MM.1S (cell line): Measurements from ENCODE around the gene UBE2D2.

Experiments
- DNase-seq: peaks from one replicate; pipeline ENCODE4 v3.0.0-alpha.2; 2015
- H2AFZ ChIP-seq: fragments of 300-600 bp; sonication (generic); 2 replicates; pipeline ENCODE4 v1.6.0; 2016; ENCODE audit warnings: antibody characterized with exemption, low read length
- H3F3A ChIP-seq: fragments of 300-600 bp; sonication (generic); 2 replicates; pipeline ENCODE4 v1.6.1; 2016; ENCODE audit warnings: mild to moderate bottlenecking, antibody characterized with exemption, low read length, moderate library complexity, mixed read lengths; ENCODE audit not compliant: insufficient read depth
- H3K27ac ChIP-seq: fragments of 300-600 bp; sonication (generic); 2 replicates; pipeline ENCODE4 v1.5.1; 2016; ENCODE audit warnings: mild to moderate bottlenecking, low read length
- H3K27me3 ChIP-seq: fragments of 300-600 bp; sonication (generic); replicated peaks from 2 replicates; pipeline ENCODE4 v1.6.0; 2016; ENCODE audit warnings: low read length; ENCODE audit not compliant: insufficient read depth
- H3K36me3 ChIP-seq: fragments of 300-600 bp; sonication (generic); replicated peaks from 2 replicates; pipeline ENCODE4 v1.6.1; 2016; ENCODE audit warnings: mild to moderate bottlenecking, low read length, mixed read lengths; ENCODE audit not compliant: insufficient read depth
- H3K4me1 ChIP-seq: fragments of 300-600 bp; sonication (generic); 2 replicates; pipeline ENCODE4 v1.6.1; 2016; ENCODE audit warnings: low read length, mixed read lengths
- H3K4me2 ChIP-seq: fragments of 300-600 bp; sonication (generic); 2 replicates; pipeline ENCODE4 v1.6.0; 2016; ENCODE audit warnings: low read depth, low read length
- H3K4me3 ChIP-seq: fragments of 300-600 bp; sonication (generic); 2 replicates; pipeline ENCODE4 v1.5.1; 2016; ENCODE audit warnings: low read length, mixed read lengths
- H3K79me2 ChIP-seq: fragments of 300-600 bp; sonication (generic); 2 replicates; pipeline ENCODE4 v1.6.1; 2016; ENCODE audit warnings: mixed run types, low read length, mixed read lengths
- H3K9ac ChIP-seq: fragments of 300-600 bp; sonication (generic); 2 replicates; pipeline ENCODE4 v1.6.1; 2016; ENCODE audit warnings: low read length, mixed read lengths
- H3K9me2 ChIP-seq: fragments of 300-600 bp; sonication (generic); replicated peaks from 2 replicates; pipeline ENCODE4 v1.6.1; 2016; ENCODE audit warnings: mild to moderate bottlenecking, low read length, mixed read lengths; ENCODE audit not compliant: insufficient read depth
- H3K9me3 ChIP-seq: fragments of 300-600 bp; sonication (generic); replicated peaks from 2 replicates; pipeline ENCODE4 v1.6.1; 2016; ENCODE audit warnings: mild to moderate bottlenecking, low read length, mixed read lengths; ENCODE audit not compliant: insufficient read depth
- H4K20me1 ChIP-seq: fragments of 300-600 bp; sonication (generic); 2 replicates; pipeline ENCODE4 v1.6.1; 2016; ENCODE audit warnings: mild to moderate bottlenecking, low read length, moderate library complexity, mixed read lengths; ENCODE audit not compliant: insufficient read depth
- CTCF ChIP-seq: fragments of 300-600 bp; sonication (generic); IDR thresholded peaks from 2 replicates; pipeline ENCODE4 v1.5.1; 2016; ENCODE audit warnings: antibody characterized with exemption, low read length, mixed read lengths
- EZH2 ChIP-seq: fragments of 300-600 bp; sonication (generic); optimal IDR thresholded peaks from 2 replicates; pipeline ENCODE3; 2017; ENCODE audit warnings: low read depth, mild to moderate bottlenecking, antibody characterized with exemption, low read length, mixed read lengths
- EZH2phosphoT487 ChIP-seq: fragments of 300-600 bp; sonication (generic); IDR thresholded peaks from 2 replicates; pipeline ENCODE4 v1.6.1; 2018; ENCODE audit warnings: antibody characterized with exemption, low read length

The UBE2D2 gene

GRCh38 chr5:139670369-139671095 is 109.4 kb downstream of the UBE2D2 start:
- H3K36me3 ChIP-seq: no peaks in the 10 kb centered on the region
- no peaks in the 10 kb centered on the region for H3K9me3 ChIP-seq
- H3K27me3 ChIP-seq: no peaks in the 10 kb centered on the region
- no peaks in the 10 kb centered on the region for H3K9me2 ChIP-seq
- H3K9ac ChIP-seq: peak overlapping the region; percentile 89
- H3F3A ChIP-seq: peaks cover 55% of the 10 kb centered on the region
- peaks cover 87% of the 10 kb centered on the region for H3K79me2 ChIP-seq
- peaks cover 35% of the 10 kb centered on the region for H3K4me1 ChIP-seq
- H3K4me2 ChIP-seq: peak overlapping the region; percentile 94
- DNase-seq: peak; percentile 96
- H2AFZ ChIP-seq: no peak overlapping the region
- TF ChIP-seq EZH2 (no peak), CTCF (peak; percentile 52)
- H4K20me1 ChIP-seq: no peaks in the 10 kb centered on the region
- peak overlapping the region; percentile 81 for H3K4me3 ChIP-seq
- H3K27ac ChIP-seq: peak overlapping the region; percentile 97

- Histone ChIP-seq H3F3A (peaks cover 55% of the 10 kb centered on the region), H3K9me3 (no peaks in the 10 kb centered on the region), H3K9ac (peak overlapping the region; percentile 89), H3K79me2 (peaks cover 83% of the 10 kb centered on the region), H3K9me2 (no peaks in the 10 kb centered on the region), H3K4me3 (peak overlapping the region; percentile 81), H2AFZ (0 out of 2 replicates have a peak overlapping the region, but pooled peaks have one; percentile 34), H4K20me1 (no peaks in the 10 kb centered on the region), H3K4me2 (peak overlapping the region; percentile 94), H3K27me3 (no peaks in the 10 kb centered on the region), H3K36me3 (no peaks in the 10 kb centered on the region), H3K4me1 (peaks cover 33% of the 10 kb centered on the region), H3K27ac (peak overlapping the region; percentile 97)
- no peak for TF ChIP-seq EZH2
- no peak for TF ChIP-seq CTCF
- no peak for TF ChIP-seq EZH2phosphoT487
- peak; percentile 63 for DNase-seq
Observed at GRCh38 chr5:139671096-139671841, 110.1 kb downstream of the UBE2D2 start.

- no peaks in the 10 kb centered on the region for H4K20me1 ChIP-seq
- TF ChIP-seq CTCF (no peak), EZH2 (no peak), EZH2phosphoT487 (no peak)
- peaks cover 17% of the 10 kb centered on the region for H3F3A ChIP-seq
- no peak overlapping the region for H2AFZ ChIP-seq
- H3K9me3 ChIP-seq: no peaks in the 10 kb centered on the region
- H3K27me3 ChIP-seq: no peaks in the 10 kb centered on the region
- DNase-seq: no peak
- no peaks in the 10 kb centered on the region for H3K9me2 ChIP-seq
- H3K4me3 ChIP-seq: no peak overlapping the region
- H3K9ac ChIP-seq: no peak overlapping the region
- H3K4me1 ChIP-seq: peaks cover 20% of the 10 kb centered on the region
- H3K79me2 ChIP-seq: peaks cover 84% of the 10 kb centered on the region
- no peak overlapping the region for H3K27ac ChIP-seq
- no peak overlapping the region for H3K4me2 ChIP-seq
- H3K36me3 ChIP-seq: no peaks in the 10 kb centered on the region
Observed at GRCh38 chr5:139675213-139675612, 114.1 kb downstream of the UBE2D2 start.
